HG03196 (cell line): ENCODE results near the gene ADAR.

Experiments used
- ATAC-seq: cut with Tn5 transposase; IDR thresholded peaks from one replicate; pipeline ENCODE4 v1.9.1; 2021; ENCODE audit not compliant: unreplicated experiment

The ADAR gene

DNA sequence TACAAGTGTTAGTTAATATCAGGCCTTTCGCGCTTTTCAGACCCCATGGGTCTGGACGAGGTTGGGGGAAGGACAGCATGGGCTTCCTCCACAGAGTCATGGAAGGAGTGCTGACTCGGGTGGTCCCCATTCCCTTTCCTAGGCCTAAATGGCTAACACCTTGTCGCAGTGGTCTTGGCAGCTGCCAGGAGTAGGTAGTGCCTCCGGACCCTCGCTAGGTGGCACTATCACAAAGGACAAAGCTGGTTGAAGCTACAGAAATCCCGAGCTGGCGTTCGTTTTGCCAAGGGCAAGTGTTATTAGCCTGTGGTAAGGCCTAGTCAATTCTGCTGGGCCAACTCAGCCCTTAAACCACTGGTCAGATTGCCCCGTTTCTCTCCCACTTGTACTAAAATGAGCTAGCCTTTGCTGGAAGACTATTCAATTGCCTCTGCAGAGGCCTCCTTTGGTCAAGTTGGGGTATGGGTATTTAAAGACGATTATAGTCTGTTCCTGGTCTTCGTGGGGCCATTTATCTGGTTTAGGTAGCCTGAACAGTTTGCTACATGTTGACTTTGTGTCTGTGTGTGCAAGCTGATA lies 48.4 kb downstream of the ADAR start:
- ATAC-seq: peak; percentile 42

DNA sequence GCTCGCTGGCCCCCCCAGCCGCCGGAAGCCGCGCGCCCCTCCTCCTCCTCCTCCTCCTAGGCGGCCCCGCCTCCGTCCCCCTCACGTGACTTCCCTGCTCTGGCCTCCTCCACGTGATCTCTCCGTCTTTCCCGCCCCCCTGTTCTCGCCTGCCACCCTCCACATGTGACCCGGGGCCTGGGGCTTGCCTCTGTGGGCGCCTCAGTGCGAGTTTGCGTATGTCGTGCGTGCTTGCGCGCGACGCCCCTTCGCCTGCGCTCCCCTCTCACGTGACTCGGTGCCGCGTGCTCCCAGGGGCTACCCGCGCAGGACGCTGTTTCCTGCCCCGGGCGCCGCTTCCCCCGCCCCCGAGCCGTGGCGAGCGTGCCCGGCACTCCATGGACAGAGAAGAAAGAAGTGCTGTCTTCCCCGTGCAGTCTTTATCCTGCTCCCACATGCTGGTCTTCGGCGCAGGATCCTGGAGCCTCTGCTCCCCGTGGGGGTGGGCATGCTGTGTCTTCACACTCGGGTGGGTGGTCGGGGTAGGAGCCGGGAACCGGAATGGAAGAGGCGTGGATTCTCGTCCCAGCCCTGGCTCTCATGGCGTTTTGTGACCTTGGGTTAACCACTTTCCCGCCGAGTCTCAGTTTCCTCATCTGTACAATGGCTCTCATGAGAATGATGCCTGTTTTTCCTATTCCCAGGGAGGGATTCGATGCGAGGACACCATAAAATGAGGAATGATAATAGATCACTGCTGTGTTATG lies 49.1 kb downstream of the ADAR start:
- peak; percentile 85 for ATAC-seq

DNA sequence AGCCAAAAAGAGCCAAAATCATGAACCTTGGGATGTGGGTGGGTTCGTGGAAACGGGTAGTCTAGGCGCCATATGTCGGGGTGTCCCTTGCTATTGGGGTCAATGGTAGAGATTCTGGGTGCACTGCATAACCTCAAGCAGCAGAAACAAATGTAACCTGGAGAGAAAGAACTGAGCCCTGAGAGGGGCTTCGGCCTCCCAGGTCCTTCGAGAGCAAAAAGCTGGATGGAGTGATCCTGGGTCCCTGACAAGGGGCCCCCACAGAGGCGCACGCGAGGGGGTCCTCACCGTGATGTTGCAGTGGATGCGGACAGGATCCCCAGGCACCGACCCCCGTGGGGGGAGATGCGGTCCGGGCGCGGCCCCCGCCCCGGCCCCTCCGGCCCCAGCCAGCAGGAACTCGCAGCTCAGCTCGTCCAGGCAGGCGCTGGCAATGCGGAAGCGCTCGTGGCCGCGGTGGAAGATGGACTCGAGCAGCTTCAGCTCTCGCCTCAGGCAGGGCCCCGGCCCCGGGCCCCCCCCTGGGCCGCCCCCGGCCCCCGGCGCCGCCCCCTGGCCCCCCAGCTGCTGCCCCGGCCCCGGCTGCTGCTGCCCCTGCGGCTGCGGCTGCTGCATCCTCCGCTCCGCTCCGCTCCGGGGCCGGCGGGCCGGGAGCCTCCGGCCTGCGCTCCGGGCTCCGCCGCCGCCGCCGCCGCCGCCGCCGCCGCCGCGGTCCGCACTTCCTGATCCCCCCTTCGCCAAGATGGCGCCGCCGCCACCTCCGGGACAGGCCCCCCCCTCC lies 49.9 kb downstream of the ADAR start, which contains the start of gene UBE2Q1:
UBE2Q1 (minus strand) TSS at position 724 of the 781 bp plus-strand sequence; CDS start at position 615, 109 bp downstream.
- peak; percentile 9 for ATAC-seq

DNA sequence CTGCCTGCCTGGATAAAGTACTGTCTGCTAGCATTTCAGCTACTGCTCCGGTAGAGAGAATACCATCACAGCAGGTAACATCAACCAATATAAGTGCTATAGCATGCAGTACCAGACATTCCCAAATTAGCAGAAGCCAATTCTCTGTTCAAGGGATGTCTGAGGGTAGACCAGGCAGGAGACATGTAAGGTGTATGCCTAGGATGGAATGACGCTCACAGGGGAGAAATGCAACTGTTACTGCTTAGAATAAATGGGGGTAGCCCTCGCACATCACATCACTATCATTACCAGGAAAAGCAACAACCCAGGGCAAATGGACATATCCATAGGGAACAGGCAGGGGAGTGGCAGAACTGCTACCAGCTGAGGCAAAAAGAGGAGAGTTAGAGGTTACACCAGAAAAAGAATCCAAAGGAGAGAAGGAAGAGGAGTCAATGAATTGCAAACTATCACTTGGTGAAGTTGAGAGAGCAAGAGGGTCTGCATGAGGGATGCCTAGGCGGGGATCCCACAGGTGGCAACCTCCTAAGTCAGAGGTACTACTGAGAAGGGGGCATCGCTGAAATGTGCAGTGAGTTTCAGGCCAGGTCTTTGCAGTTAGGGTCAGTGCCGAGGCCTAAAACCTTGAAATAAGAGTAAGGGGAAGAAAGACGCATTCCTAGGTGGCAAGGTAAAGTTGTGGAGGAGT lies 50.6 kb downstream of the ADAR start:
- ATAC-seq: no peak

DNA sequence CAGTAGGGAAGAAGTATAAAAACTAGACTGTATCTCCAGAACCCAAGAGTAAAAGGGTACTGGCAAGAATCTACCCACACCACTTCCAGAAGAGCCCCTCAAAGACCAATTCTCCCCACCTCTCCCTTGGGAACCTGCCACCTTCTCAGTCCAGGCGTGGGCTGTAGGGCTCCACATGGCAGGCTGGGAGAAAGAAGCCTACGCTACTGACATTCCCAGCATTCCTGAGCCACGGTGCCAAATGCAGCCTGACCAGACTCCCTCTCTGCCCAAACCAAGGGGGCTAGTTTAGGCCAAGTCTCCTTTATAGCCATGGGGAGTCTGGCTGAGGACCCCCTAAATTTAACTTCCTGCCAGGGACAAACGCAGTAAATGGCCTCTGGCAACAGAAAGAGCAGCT lies 51.6 kb downstream of the ADAR start:
- no peak for ATAC-seq

DNA sequence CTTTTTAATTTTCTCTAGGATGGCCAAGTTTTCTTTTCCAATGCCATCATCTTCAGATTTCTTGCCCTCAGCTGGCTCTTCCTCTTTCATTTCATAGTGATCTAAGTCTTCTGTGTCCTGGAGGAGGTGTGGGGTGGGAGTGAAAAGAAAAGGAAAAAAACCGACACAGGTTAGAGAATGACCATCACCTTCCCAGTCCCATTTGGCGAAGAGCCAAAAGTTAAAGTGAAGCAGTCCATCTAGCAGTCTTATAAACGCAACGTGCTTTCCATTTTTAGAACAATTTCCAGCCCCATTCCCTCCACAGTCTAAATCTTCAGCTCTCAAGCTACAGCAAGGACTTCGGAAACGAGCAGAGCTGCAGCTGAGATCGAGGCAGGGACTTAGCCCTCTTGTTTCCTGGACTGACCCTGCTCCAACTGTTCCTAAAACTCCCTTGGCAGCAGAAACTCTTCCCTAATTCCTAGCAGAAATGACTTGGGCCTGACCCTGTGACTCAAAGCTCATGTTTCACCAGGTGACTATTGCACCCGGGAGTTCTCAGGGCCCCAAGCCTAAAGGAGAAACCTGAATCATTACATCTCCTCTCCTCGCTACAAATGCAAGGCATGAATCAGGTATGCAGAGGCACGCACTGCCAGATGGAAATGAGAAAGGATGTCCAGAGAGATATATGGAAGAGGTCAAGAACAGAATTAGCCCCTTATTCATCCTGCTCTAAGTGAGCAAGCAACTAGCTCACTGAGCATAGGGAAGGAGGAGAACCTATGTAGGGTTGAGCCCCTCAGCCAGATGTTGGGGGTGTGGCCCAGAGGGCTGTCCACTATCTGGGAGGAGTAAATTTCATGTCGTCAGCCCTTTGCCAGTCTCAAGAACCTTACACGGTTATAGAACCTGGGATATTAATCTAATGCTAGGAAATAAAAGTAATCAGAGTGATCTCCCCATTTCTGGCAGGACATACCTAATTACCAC lies 54.6 kb downstream of the ADAR start:
- no peak for ATAC-seq

DNA sequence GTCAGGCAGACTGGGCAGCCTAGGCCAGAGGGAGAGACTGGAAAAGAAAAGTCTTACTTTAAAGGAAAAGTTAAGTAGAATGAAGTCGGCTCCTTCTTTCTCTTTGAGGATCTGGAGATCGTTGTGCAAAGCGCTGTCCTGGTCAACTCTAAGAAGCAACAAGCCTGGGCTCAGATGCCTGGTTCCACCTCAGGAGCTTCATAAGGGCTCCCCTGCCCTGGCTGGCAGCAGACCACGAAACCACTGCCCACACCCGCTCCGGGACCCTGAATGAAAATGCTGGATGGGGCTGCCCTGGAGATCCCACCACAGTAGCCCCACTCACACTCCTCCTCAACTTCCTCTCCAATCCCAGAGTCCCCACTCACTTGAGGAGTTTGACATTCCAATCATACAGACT lies 56.0 kb downstream of the ADAR start:
- no peak for ATAC-seq

DNA sequence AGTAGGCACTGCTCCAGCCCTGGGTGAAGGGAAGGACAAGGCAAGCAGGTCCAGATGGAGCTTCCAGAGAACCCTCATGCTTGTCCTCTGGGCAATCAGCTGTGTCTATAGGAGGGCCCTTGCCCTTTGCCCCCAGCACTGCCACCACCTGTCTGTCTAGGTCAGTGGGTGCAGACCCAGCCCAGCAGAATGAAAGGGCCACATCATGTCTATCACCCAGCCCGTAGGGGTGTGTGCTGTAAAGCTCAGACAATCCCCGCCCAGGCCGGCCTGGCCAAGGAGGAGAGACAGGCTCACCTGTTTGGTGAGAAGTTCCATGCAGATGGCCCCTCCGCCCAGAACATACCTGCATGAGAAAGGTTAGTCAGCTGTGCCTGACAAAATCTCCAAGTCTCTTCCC lies 56.5 kb downstream of the ADAR start:
- no peak for ATAC-seq

DNA sequence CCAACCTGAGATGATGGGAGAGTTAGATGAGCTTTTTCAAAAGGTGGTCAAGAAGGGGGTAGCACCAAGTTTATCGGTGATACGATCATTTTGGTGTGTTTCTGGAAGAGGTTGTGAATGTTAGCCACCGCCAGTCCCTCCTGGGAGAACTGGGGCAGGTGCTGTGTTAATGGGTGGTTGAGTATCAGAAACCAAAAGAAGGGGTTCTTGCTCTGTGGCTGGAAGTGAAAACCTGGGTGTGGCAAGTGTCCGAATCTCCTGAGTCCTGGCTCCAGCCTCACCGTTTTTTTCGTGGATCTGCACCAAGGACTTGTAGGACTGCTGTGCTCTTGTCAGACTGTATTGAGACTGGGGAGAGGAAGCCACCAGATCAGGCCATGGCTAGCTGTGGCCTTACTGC lies 57.3 kb downstream of the ADAR start:
- no peak for ATAC-seq

DNA sequence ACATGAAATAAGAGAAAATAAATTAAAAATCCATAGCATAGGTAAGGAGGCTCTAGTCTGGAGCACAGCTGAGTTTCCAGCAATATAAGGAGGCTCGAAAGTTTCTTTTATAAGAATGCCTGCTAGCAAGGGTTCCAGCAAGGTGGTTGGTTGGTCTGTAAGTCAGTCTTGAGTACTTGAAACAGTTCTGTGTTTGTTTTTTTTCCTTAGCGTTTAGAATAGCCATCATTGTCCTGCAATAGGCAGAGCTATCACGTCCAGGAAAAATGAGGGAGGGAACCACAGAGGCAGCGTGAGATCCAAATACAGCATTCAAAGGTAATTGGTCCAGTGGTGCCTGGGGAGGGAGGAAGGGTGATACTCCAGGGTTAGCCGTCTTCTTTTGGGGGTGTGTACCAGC lies 57.9 kb downstream of the ADAR start:
- no peak for ATAC-seq

DNA sequence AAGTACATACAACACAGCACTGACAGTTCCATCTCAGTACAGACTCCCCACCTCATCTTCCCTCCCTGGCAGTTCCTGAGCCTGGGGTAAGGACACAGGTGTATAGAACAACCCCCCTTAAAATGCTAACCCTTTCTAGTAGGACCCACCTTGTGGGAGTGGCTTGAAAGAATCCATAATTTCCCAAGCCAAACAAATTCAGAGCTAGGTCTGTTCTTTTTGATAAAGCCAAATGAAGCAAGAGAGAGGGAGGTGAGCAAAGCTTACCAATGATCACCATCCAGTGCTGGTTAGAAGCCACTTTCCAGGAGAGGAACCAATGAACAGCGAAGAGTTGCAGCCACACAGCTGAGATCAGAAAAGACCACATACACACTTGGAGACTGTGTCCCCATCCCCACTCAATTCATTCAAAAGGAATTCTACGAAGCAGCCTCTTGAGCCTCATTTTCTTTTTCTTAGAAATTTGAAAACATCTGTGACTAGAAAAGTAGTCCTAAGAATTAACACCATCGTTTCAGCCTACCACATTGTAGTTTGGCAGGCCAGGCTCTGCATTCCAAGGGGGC lies 58.7 kb downstream of the ADAR start:
- no peak for ATAC-seq

DNA sequence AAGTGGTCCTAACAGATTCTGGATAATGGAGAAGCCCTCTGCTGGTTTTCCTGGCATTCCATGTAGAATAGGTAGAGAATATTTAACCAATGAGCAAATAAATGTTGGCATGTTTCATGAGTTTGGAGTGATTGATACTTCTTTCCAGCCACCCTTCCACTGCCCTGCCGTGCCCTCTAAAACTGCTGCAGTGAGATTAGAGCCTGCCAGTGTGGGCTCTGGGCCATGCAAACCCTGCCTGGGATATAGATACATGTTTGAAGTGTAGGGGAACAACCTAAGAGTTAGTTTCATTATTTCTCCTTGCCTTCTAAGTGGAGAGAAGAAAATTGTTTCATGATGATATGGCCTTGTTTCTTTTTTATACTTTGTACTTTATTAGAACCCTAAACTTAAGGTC lies 60.0 kb downstream of the ADAR start:
- ATAC-seq: no peak

DNA sequence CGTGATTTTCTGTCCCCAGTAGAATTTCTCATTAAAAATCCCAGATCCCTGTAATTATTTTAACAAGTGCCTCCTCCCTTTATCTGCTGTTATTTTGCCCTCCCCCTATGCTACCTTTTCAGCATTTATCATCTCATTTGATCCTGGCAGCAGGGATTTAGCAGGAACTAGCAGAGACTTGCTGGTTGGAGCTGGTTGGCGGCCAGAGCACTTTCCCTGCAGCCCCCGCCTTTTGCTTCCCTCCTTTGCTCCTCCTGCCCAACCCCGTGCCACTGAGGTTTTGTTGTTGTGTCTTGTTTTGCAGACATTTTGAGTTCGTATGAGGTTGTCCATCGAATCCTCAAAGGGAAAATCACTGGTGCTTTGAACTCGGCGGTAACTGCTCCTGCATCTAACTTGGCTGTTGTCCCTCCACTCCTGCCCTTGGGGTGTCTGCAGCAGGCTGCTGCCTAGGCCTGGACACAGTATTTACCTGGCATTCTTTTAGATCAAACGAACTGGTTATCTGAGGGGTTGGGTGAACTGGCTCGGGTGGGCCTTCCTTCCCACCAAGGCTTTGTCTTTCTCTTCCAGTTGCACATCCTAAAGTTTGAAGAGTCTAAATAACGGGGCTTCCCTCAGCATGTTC lies 60.8 kb downstream of the ADAR start:
- no peak for ATAC-seq

DNA sequence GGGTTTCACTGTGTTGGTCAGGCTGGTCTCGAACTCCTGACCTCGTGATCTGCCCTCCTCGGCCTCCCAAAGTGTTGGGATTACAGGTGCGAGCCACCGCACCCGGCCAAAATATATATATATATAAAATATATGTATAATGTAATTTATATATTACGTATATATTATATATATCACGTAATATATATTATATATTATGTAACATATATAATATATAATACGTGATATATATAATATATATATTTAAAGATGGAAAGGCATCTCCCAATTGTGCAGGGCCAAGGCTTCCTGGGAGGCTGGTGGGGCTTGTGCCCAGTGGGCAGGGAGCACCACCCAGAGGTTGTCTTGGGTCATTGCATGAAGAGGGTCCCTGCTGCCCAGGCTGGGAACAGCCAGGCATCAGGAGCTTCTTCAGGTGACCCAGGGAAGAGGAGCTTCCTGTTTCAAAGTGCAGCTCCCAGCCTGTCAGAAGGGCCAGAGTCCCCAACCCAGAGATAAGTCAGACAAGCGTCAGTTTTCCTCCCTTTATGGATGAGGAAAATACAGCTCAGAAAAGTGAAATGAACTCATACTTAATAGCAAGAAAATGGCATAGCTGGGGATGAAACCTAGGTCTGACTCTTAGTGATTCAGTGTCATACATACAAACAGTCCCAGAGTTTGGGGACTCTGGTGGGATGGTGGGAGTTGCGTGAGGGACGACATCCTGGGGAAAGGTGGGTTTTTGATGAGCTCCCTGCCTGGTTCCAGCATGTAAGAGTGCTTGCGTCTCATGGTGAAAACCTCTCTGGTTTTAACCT lies 61.5 kb downstream of the ADAR start:
- no peak for ATAC-seq

DNA sequence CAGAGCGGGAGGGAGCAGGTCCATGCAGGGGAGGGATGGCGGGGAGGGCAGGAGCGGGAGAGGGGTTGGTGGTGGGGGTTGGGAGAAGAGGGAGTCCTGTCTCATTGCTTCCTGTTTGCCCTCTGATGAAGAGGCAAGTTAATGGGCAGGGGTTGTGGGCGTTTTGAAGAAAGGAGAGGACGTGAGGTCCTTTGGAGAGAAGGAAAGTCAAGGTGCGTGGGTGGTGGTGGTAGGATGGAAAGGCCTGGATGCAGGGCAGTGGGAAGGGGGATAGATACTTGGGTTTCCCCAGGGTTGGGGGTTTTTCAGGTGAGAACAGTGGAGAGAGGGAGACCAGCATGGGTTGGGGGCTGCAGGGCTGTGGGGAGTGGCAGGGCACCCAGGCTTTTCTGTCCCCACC lies 66.8 kb downstream of the ADAR start:
- no peak for ATAC-seq

DNA sequence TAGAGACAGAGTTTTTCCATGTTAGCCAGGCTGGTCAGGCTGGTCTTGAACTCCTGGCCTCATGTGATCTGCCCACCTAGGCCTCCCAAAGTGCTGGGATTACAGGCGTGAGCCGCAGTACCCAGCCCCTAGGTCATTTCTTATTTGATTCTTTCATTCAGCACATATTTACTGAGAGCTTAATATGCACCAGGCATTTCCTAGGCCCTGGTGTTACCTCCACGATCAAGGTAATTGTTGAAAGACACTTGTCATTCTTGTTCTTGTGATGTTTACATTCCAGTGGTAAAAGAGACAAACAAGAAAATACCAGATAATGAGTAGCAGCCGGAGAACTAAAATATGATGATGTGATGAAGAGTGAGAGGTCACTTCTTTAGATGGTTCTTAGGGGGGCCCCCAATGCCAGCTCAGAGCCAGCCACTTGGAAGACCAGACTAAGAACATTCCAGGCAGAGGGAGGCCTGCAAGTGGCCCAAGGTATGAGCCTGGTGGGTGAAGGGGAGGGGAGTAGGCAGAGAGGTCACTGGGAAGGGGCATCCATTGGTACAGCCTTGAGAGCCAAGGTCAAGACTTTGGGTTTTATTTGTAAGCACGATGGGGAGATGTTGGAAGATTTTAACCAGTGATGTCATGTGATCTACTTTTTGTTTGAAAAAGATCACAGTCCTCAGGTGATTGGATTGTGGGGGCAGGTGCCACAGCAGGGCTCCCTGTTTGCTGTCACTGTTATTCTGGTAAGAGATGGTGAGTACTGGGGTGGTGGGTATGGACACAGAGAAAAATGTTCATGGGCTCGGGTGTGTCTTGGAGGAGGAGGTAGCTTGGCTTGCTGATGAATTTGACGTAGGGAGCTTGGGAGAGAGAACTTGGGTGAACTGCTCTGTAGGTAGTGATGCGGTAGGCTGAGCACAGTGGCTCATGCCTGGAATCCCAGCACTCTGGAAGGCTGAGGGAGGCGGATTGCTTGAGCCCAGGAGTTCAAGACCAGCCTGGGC lies 68.2 kb downstream of the ADAR start:
- ATAC-seq: no peak

DNA sequence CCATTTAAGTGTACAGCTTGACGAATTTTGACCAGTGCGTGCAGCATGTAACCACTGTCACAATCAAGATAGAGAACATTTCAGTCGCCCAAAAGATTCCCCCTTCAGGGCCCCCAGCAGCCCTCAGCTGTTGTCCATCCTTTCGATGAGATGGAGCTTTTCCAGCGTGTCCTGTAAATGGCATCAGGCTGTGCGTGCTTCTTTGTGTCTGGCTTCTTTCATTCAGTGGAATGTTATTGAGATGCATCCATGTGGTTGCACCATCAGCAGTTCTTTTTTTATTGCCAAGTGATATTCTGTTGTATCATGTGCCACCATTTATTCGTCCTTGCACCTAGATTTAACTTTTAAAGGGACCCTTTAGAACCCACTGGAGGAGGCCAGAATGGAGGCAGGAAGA lies 71.4 kb downstream of the ADAR start:
- ATAC-seq: no peak
